Endothelial cell (in vitro differentiated cells): Measurements from ENCODE around the gene CCT5. TPM values are rescaled to one million over a fixed set of nuclear protein-coding genes. Genes with fewer than 3 reads are reported as not detected.

Source experiments
- DNase-seq: peaks from one replicate; pipeline ENCODE4 v3.0.0; 2021; ENCODE audit warnings: low spot score
- H3K27ac Mint-ChIP-seq: one replicate; pipeline ENCODE4 v1.8.0; 2021; ENCODE audit warnings: mixed read lengths, inconsistent platforms; ENCODE audit not compliant: unreplicated experiment
- H3K27me3 Mint-ChIP-seq: one replicate; pipeline ENCODE4 v1.8.0; 2021; ENCODE audit warnings: mild to moderate bottlenecking, moderate library complexity, mixed read lengths, inconsistent platforms; ENCODE audit not compliant: unreplicated experiment
- H3K36me3 Mint-ChIP-seq: one replicate; pipeline ENCODE4 v1.8.0; 2021; ENCODE audit warnings: mild to moderate bottlenecking, low read depth, mixed read lengths, inconsistent platforms; ENCODE audit not compliant: unreplicated experiment
- H3K4me1 Mint-ChIP-seq: one replicate; pipeline ENCODE4 v1.8.0; 2021; ENCODE audit warnings: mild to moderate bottlenecking, mixed read lengths, inconsistent platforms; ENCODE audit not compliant: unreplicated experiment
- H3K4me3 Mint-ChIP-seq: one replicate; pipeline ENCODE4 v1.8.0; 2021; ENCODE audit warnings: mild to moderate bottlenecking, mixed read lengths, inconsistent platforms; ENCODE audit not compliant: unreplicated experiment
- H3K9me3 Mint-ChIP-seq: one replicate; pipeline ENCODE4 v1.8.0; 2021; ENCODE audit warnings: mixed read lengths, inconsistent platforms; ENCODE audit not compliant: unreplicated experiment
- total RNA-seq: library from RNA; stranded (reverse); fragmentation: NEBNext Ultra II Directional; extraction: Animal tissue kit (Norgen Biotek cat#: 25700); gene quantifications from one replicate; pipeline ENCODE4 v1.2.1, GENCODE V29; 2021; ENCODE audit not compliant: unreplicated experiment
- TF ChIP-seq, protein P1 (sequence below): fragments of 200-600 bp; sonication (generic); IDR thresholded peaks from one replicate; pipeline ENCODE4 v1.5.0; 2021; ENCODE audit warnings: antibody characterized with exemption; ENCODE audit not compliant: unreplicated experiment

The CCT5 gene
- total RNA-seq, 1 donor from 2014 or later = 244 TPM

DNA sequence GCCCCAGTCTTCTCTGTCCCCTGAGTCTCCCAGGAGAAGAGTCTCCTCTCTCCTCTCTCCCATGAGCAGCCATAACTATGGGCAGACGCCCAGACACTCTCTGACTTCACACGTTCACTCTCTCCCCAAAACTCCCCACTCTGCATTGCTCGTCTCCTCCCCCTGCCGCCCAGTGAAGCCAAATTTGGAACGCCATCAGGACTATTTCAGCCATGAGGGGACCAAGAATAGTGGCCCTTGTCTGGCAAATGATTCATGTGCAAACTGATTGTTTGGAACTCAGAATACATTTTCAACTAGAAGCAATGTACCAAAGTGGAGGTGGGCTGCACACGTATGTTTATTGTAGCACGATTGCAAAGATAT, 36.8 kb downstream of the CCT5 start:
- Mint-ChIP-seq H3K27me3 (peaks cover 2% of the 10 kb centered on the region), H3K36me3 (peaks cover 16% of the 10 kb centered on the region), H3K27ac (no peak overlapping the region), H3K9me3 (no peaks in the 10 kb centered on the region), H3K4me3 (no peak overlapping the region), H3K4me1 (peaks cover 11% of the 10 kb centered on the region)
- DNase-seq = no peak
- TF ChIP-seq, protein P1, sequence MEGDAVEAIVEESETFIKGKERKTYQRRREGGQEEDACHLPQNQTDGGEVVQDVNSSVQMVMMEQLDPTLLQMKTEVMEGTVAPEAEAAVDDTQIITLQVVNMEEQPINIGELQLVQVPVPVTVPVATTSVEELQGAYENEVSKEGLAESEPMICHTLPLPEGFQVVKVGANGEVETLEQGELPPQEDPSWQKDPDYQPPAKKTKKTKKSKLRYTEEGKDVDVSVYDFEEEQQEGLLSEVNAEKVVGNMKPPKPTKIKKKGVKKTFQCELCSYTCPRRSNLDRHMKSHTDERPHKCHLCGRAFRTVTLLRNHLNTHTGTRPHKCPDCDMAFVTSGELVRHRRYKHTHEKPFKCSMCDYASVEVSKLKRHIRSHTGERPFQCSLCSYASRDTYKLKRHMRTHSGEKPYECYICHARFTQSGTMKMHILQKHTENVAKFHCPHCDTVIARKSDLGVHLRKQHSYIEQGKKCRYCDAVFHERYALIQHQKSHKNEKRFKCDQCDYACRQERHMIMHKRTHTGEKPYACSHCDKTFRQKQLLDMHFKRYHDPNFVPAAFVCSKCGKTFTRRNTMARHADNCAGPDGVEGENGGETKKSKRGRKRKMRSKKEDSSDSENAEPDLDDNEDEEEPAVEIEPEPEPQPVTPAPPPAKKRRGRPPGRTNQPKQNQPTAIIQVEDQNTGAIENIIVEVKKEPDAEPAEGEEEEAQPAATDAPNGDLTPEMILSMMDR = no peak

DNA sequence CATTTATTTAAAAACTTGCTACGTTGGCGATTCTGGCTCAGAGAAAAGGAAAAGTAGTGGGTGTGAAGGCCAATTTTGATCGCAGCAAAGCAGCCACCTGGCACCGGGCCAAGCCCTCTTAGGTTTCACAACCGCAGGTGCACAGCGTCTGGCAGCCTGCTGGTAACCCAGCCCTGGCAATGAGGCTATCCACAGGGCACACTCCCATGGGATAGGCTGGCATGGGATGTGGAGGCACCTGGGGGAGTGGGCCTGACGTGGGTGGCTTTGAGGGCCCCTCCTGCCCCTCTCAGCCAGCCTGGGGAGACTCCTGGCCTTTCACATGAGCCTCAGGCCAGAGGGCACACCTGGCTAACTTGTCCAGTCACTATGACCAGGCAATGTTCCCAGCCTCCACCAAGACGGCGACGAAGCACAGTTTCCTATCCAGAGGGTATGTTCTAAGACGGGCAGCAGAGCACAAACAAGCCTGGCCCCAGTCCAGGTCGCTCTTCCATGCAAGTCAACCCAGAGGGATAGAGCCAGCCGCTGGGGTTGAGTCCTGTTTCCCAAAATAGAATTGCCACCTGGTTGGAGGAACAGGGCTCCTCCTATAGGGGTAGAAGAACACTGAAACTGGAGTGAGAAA, 38.6 kb downstream of the CCT5 start:
- TF ChIP-seq, protein P1 = no peak
- H3K9me3 Mint-ChIP-seq = no peaks in the 10 kb centered on the region
- H3K27ac Mint-ChIP-seq = no peak overlapping the region
- H3K4me1 Mint-ChIP-seq = peaks cover 10% of the 10 kb centered on the region
- DNase-seq = no peak
- H3K27me3 Mint-ChIP-seq = peaks cover 2% of the 10 kb centered on the region
- peaks cover 18% of the 10 kb centered on the region for H3K36me3 Mint-ChIP-seq
- H3K4me3 Mint-ChIP-seq = no peak overlapping the region

DNA sequence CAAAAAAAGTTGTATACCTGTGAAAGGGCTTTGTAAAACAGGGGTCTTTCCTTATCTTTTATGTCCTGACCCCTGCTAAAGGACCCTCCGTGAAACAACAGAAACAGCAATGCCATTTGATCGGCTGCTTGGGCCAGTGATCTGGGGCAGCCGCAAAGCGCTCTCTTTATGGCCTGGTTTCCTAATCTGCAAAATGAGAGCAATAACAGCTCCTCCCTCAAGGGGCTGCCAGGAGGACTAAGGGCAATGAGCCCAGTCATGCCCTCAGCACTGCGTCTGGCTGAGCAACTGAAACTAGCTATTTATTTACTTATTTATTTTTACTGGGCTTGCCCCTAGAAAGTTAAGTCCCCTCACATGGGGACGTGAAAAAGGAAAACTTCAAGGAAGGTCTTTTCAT, 39.3 kb downstream of the CCT5 start:
- TF ChIP-seq, protein P1 = no peak
- Mint-ChIP-seq H3K4me1 (peaks cover 9% of the 10 kb centered on the region), H3K9me3 (no peaks in the 10 kb centered on the region), H3K4me3 (no peak overlapping the region), H3K27me3 (peaks cover 4% of the 10 kb centered on the region), H3K27ac (no peak overlapping the region), H3K36me3 (peaks cover 21% of the 10 kb centered on the region)
- DNase-seq = no peak

DNA sequence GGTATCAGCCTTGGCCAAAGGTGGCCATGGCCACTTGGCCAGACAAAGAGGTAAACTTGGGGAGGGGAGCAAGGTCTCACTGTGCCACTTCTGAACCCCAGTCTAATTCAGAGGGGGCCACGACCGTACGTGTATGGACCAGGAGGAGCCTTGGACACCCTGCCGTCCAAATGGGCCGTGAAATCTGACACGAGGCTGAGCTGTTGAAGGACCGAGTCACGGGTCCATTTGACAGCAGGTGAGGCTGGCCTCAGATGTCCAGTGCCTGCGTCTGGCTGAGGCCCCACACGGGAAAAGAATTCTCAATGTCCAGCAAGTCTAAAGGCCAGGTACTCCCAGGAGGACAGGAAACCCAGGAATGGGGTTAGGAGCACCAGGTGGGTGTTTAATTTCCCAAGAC, 39.9 kb downstream of the CCT5 start:
- DNase-seq = no peak
- Mint-ChIP-seq H3K27me3 (peaks cover 7% of the 10 kb centered on the region), H3K9me3 (no peaks in the 10 kb centered on the region), H3K27ac (no peak overlapping the region), H3K36me3 (peaks cover 25% of the 10 kb centered on the region), H3K4me3 (no peak overlapping the region), H3K4me1 (peaks cover 12% of the 10 kb centered on the region)
- TF ChIP-seq, protein P1 = no peak

DNA sequence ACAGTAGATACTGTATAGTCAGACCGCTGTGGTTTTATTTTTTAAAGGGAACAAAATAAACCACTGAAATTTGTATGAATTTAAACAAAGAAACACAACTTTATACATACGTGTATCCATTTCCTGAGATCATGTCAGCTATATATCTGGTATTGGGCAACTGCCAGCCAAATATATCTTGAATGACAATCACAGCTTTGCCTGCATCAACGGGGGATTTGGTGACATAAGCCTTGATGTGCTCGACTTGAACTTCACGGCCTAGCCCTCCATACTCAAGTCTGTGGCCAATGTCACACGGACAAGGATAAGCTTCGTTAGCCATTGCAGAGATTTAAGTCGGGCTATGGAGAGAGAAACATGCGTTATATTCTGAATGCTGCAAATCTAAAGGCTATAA, 40.4 kb downstream of the CCT5 start:
- H3K4me1 Mint-ChIP-seq = peaks cover 12% of the 10 kb centered on the region
- no peak for DNase-seq
- H3K9me3 Mint-ChIP-seq = no peaks in the 10 kb centered on the region
- TF ChIP-seq, protein P1 = no peak
- peaks cover 25% of the 10 kb centered on the region for H3K36me3 Mint-ChIP-seq
- H3K27me3 Mint-ChIP-seq = peaks cover 7% of the 10 kb centered on the region
- H3K27ac Mint-ChIP-seq = no peak overlapping the region
- no peak overlapping the region for H3K4me3 Mint-ChIP-seq
